H9 (cell line): ENCODE data around the gene ASTL. TPM values are rescaled to one million over a fixed set of nuclear protein-coding genes. Genes with fewer than 3 reads are reported as not detected.

Experiments used
- DNase-seq: peaks from one replicate; pipeline ENCODE4 v3.0.0-alpha.2; 2017
- H2AFZ ChIP-seq: one replicate; pipeline ENCODE4 v1.6.1; 2013; ENCODE audit warnings: mild to moderate bottlenecking, low read length, control low read depth, moderate library complexity
- H2AK5ac ChIP-seq: 2 replicates; pipeline ENCODE4 v1.6.1; 2013; ENCODE audit warnings: low read length, control low read depth, mixed read lengths; ENCODE audit not compliant: insufficient read length
- H2BK120ac ChIP-seq: one replicate; pipeline ENCODE4 v1.6.1; 2013; ENCODE audit warnings: low read depth, mild to moderate bottlenecking, low read length, control low read depth, inconsistent platforms; ENCODE audit not compliant: poor library complexity, severe bottlenecking
- H2BK12ac ChIP-seq: 2 replicates; pipeline ENCODE4 v1.6.1; 2013; ENCODE audit warnings: low read length, control low read depth, mixed read lengths, low read depth; ENCODE audit not compliant: insufficient read length
- H2BK15ac ChIP-seq: 2 replicates; pipeline ENCODE4 v1.6.1; 2013; ENCODE audit warnings: low read depth, low read length, control low read depth
- H2BK20ac ChIP-seq: one replicate; pipeline ENCODE4 v1.6.1; 2013; ENCODE audit warnings: low read depth, mild to moderate bottlenecking, low read length, control low read depth, inconsistent platforms; ENCODE audit not compliant: poor library complexity, severe bottlenecking
- H2BK5ac ChIP-seq: 2 replicates; pipeline ENCODE4 v1.6.1; 2013; ENCODE audit warnings: low read length, control low read depth, mixed read lengths; ENCODE audit not compliant: insufficient read length
- H3K14ac ChIP-seq: 2 replicates; pipeline ENCODE4 v1.6.1; 2013; ENCODE audit warnings: low read length, control low read depth; ENCODE audit not compliant: insufficient read depth
- H3K18ac ChIP-seq: 2 replicates; pipeline ENCODE4 v1.6.1; 2013; ENCODE audit warnings: low read depth, mild to moderate bottlenecking, mixed read lengths, low read length, control low read depth; ENCODE audit not compliant: insufficient read length
- H3K23ac ChIP-seq: 2 replicates; pipeline ENCODE4 v1.6.1; 2013; ENCODE audit warnings: low read length, control low read depth, mixed read lengths, low read depth; ENCODE audit not compliant: insufficient read length
- H3K23me2 ChIP-seq: 2 replicates; pipeline ENCODE4 v1.6.1; 2013; ENCODE audit warnings: low read depth, mild to moderate bottlenecking, mixed read lengths, low read length, control low read depth; ENCODE audit not compliant: insufficient read length, poor library complexity, severe bottlenecking
- H3K27ac ChIP-seq: 2 replicates; pipeline ENCODE4 v1.5.1; 2013; ENCODE audit warnings: low read length, control low read depth, mixed read lengths, low read depth; ENCODE audit not compliant: insufficient read length
- H3K27me3 ChIP-seq: 2 replicates; pipeline ENCODE4 v1.6.1; 2013; ENCODE audit warnings: low read length, control low read depth, inconsistent platforms; ENCODE audit not compliant: insufficient read depth
- H3K4ac ChIP-seq: 2 replicates; pipeline ENCODE4 v1.6.1; 2013; ENCODE audit warnings: low read depth, mild to moderate bottlenecking, control low read depth, inconsistent platforms, low read length, moderate library complexity
- H3K4me1 ChIP-seq: 2 replicates; pipeline ENCODE4 v1.6.1; 2013; ENCODE audit warnings: low read length, control low read depth, inconsistent platforms; ENCODE audit not compliant: insufficient read depth
- H3K4me2 ChIP-seq: 2 replicates; pipeline ENCODE4 v1.6.1; 2013; ENCODE audit warnings: low read length, control low read depth, mixed read lengths; ENCODE audit not compliant: insufficient read length, insufficient read depth
- H3K56ac ChIP-seq: 2 replicates; pipeline ENCODE4 v1.6.1; 2013; ENCODE audit warnings: low read depth, mild to moderate bottlenecking, mixed read lengths, low read length, control low read depth; ENCODE audit not compliant: insufficient read length
- H3K79me1 ChIP-seq: 2 replicates; pipeline ENCODE4 v1.6.1; 2013; ENCODE audit warnings: low read depth, mild to moderate bottlenecking, moderate library complexity, low read length, control low read depth, inconsistent platforms; ENCODE audit not compliant: insufficient read depth, poor library complexity, severe bottlenecking
- H3K79me2 ChIP-seq: 2 replicates; pipeline ENCODE4 v1.6.1; 2013; ENCODE audit warnings: low read length, control low read depth, inconsistent platforms; ENCODE audit not compliant: insufficient read depth
- H3K9ac ChIP-seq: 2 replicates; pipeline ENCODE4 v1.6.1; 2013; ENCODE audit warnings: low read length, control low read depth, mixed read lengths; ENCODE audit not compliant: insufficient read length; ENCODE audit errors: extremely low read depth
- H3K9me3 ChIP-seq: one replicate; pipeline ENCODE4 v1.6.1; 2013; ENCODE audit warnings: low read depth, low read length, inconsistent platforms; ENCODE audit not compliant: control insufficient read depth
- H3T11ph ChIP-seq: one replicate; pipeline ENCODE4 v1.6.1; 2013; ENCODE audit warnings: mild to moderate bottlenecking, low read length, control low read depth, inconsistent platforms
- H4K20me1 ChIP-seq: one replicate; pipeline ENCODE4 v1.6.1; 2013; ENCODE audit not compliant: control insufficient read depth, insufficient read length, insufficient read depth
- H4K5ac ChIP-seq: 2 replicates; pipeline ENCODE4 v1.6.1; 2013; ENCODE audit warnings: low read depth, mild to moderate bottlenecking, mixed read lengths, low read length, control low read depth; ENCODE audit not compliant: insufficient read length
- H4K8ac ChIP-seq: replicated peaks from 2 replicates; pipeline ENCODE4 v1.6.1; 2013; ENCODE audit warnings: low read length, control low read depth, mixed read lengths, low read depth; ENCODE audit not compliant: insufficient read length
- H4K91ac ChIP-seq: 2 replicates; pipeline ENCODE4 v1.6.1; 2013; ENCODE audit warnings: low read depth, mild to moderate bottlenecking, moderate library complexity, mixed read lengths, low read length, control low read depth; ENCODE audit not compliant: insufficient read length
- H3K27ac Mint-ChIP-seq, 3 experiments: 2 replicates in 2 of 3; 3 replicates in 1 of 3; pipeline ENCODE4 v1.8.0; 2020 to 2021; ENCODE audit warnings: mixed read lengths in 3 of 3, mild to moderate bottlenecking in 1 of 3, moderate library complexity in 1 of 3
- H3K27me3 Mint-ChIP-seq: 2 replicates; pipeline ENCODE4 v1.8.0; 2021; ENCODE audit warnings: low read depth, mild to moderate bottlenecking, moderate library complexity, mixed read lengths
- H3K36me3 Mint-ChIP-seq, 3 experiments: 2 replicates in 2 of 3; 3 replicates in 1 of 3; pipeline ENCODE4 v1.8.0; 2020 to 2021; ENCODE audit warnings: low read depth in 3 of 3, mixed read lengths in 3 of 3; ENCODE audit not compliant: insufficient read depth in 1 of 3
- H3K4me1 Mint-ChIP-seq, 2 experiments: 2 replicates each; pipeline ENCODE4 v1.8.0; 2020; ENCODE audit warnings: mixed read lengths in 2 of 2
- H3K4me3 Mint-ChIP-seq, 2 experiments: 2 replicates in 1 of 2; 3 replicates in 1 of 2; pipeline ENCODE4 v1.8.0; 2020 to 2021; ENCODE audit warnings: mild to moderate bottlenecking in 2 of 2, mixed read lengths in 2 of 2, moderate library complexity in 1 of 2
- H3K9me3 Mint-ChIP-seq, 2 experiments: 2 replicates in 1 of 2; 3 replicates in 1 of 2; pipeline ENCODE4 v1.8.0; 2020; ENCODE audit warnings: mild to moderate bottlenecking in 2 of 2, mixed read lengths in 2 of 2, moderate library complexity in 1 of 2
- WGBS: extraction: QIAGEN DNeasy Blood & Tissue Kit; methylation state at CpG from one replicate; pipeline ENCODE4 v1.1.7; 2013; ENCODE audit warnings: missing lambda C conversion rate, low lambda C conversion rate, mixed read lengths; ENCODE audit not compliant: insufficient read length; ENCODE audit errors: extremely low coverage; 5-methylcytosine and 5-hydroxymethylcytosine counted together
- total RNA-seq: library from RNA; stranded (reverse); gene quantifications from 2 replicates; pipeline ENCODE4 v1.2.1, GENCODE V29; 2021
- TF ChIP-seq, protein P1 (sequence below): fragments of 200-600 bp; sonication (generic); conservative IDR thresholded peaks from 3 replicates; pipeline ENCODE4 v1.8.0; 2021; ENCODE audit warnings: antibody characterized with exemption, mild to moderate bottlenecking

ASTL gene
- total RNA-seq, 1 experiment from 2014 or later: 0.81 TPM

DNA sequence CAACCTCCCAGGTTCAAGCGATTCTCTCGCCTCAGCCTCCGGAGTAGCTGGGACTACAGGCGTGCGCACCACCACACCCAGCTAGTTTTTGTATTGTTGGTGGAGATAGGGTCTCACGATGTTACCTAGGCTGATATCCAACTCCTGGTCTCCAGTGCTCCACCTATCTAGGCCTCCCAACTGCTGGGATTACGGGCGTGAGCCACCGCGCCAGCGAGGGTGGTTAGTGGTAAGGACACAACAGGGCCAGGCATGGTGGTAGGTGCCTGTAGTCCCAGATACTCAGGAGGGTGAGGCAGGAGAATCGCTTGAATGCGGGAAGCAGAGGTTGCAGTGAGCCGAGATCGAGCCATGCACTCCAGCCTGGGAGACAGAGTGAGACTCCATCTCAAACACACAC, 33.5 kb upstream of the ASTL start:
- Mint-ChIP-seq H3K36me3 (peaks cover 0 to 8% (median 0%) of the 10 kb centered on the region in 3 experiments; a peak in 1 of 7 replicates), H3K27ac (peak overlapping the region in 1 of 3 experiments; percentile 10; a peak in 1 of 7 replicates), H3K9me3 (peaks cover 8 to 18% of the 10 kb centered on the region in 2 experiments), H3K27me3 (peaks cover 3% of the 10 kb centered on the region), H3K4me1 (peaks cover 6 to 7% of the 10 kb centered on the region in 2 experiments; a peak in 3 of 4 replicates), H3K4me3 (no peak overlapping the region)
- Histone ChIP-seq H2AFZ (no peak overlapping the region), H3K4me1 (peaks cover 2% of the 10 kb centered on the region; the same call in 1 of the 2 replicates), H4K5ac (no peak overlapping the region), H2AK5ac (no peak overlapping the region), H4K20me1 (no peaks in the 10 kb centered on the region), H3T11ph (no peak overlapping the region), H4K8ac (no peak overlapping the region), H3K27ac (no peak overlapping the region), H2BK20ac (no peak overlapping the region), H3K18ac (no peak overlapping the region), H3K4ac (no peak overlapping the region), H2BK5ac (no peak overlapping the region), H3K23me2 (no peaks in the 10 kb centered on the region), H3K9me3 (no peaks in the 10 kb centered on the region), H4K91ac (no peak overlapping the region), H2BK12ac (no peak overlapping the region), H3K79me1 (no peaks in the 10 kb centered on the region), H2BK120ac (no peak overlapping the region), H2BK15ac (no peak overlapping the region), H3K27me3 (no peaks in the 10 kb centered on the region), H3K56ac (no peak overlapping the region), H3K9ac (no peak overlapping the region), H3K23ac (no peak overlapping the region), H3K14ac (no peak overlapping the region), H3K79me2 (no peaks in the 10 kb centered on the region), H3K4me2 (no peak overlapping the region)
- DNase-seq: no peak
- TF ChIP-seq, protein P1, sequence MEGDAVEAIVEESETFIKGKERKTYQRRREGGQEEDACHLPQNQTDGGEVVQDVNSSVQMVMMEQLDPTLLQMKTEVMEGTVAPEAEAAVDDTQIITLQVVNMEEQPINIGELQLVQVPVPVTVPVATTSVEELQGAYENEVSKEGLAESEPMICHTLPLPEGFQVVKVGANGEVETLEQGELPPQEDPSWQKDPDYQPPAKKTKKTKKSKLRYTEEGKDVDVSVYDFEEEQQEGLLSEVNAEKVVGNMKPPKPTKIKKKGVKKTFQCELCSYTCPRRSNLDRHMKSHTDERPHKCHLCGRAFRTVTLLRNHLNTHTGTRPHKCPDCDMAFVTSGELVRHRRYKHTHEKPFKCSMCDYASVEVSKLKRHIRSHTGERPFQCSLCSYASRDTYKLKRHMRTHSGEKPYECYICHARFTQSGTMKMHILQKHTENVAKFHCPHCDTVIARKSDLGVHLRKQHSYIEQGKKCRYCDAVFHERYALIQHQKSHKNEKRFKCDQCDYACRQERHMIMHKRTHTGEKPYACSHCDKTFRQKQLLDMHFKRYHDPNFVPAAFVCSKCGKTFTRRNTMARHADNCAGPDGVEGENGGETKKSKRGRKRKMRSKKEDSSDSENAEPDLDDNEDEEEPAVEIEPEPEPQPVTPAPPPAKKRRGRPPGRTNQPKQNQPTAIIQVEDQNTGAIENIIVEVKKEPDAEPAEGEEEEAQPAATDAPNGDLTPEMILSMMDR: no peak
- no CpG with 5 or more reads among the region's 15 CpGs for WGBS
